ENCODE measurements around the gene GEMIN7. TPM values are rescaled to one million over a fixed set of nuclear protein-coding genes. Genes with fewer than 3 reads are reported as not detected.

The GEMIN7 gene
- total RNA-seq, 4 donors from 2014 or later, result 3.0 to 21.1 (median 15.9) TPM

GRCh38 chr19:45112111-45112827 lies 33.2 kb downstream of the GEMIN7 start:
- Histone ChIP-seq H3K27me3 (no peaks in the 10 kb centered on the region), H3K27ac (peak overlapping the region in 2 of 4 donors; percentile 70 to 82), H3K4me1 (peaks cover 9 to 44% (median 31%) of the 10 kb centered on the region in 4 donors), H3K4me3 (no peak overlapping the region), H3K9me3 (no peaks in the 10 kb centered on the region), H3K36me3 (no peaks in the 10 kb centered on the region)
- no peak for DNase-seq
- 79 to 80% methylated on average over 2 to 11 of the region's 11 CpGs for WGBS, 2 donors (ENCODE audit: low coverage in 1 of 2)
- in situ Hi-C loops (cut with MboI; ENCODE audit: low pct_ligation_motif_present in 1 of 4, low pct_unique_long_range_greater_than_20kb in 1 of 4, low sequenced_read_pairs in 3 of 4), result no loop called here
- intact Hi-C loops (cut with DNase I; ENCODE audit: low total_unique reads), result no loop called here
- TF ChIP-seq POLR2A (IDR thresholded peaks at IDR 0.05) (no peak), CTCF (IDR thresholded peaks at IDR 0.05) (no peak), EP300 (IDR thresholded peaks at IDR 0.05; ENCODE audit: low read depth) (no peak), POLR2AphosphoS5 (IDR thresholded peaks at IDR 0.05) (no peak)

GRCh38 chr19:45113628-45114027 lies 34.6 kb downstream of the GEMIN7 start:
- Histone ChIP-seq H3K27me3 (no peaks in the 10 kb centered on the region), H3K27ac (peak overlapping the region; percentile 31 to 82 (median 62)), H3K4me3 (peak overlapping the region in 2 of 4 donors; percentile 12 to 13), H3K9me3 (no peaks in the 10 kb centered on the region), H3K36me3 (no peaks in the 10 kb centered on the region), H3K4me1 (peaks cover 14 to 58% (median 45%) of the 10 kb centered on the region in 4 donors)
- DNase-seq, result peak; percentile 69
- WGBS, 2 donors (ENCODE audit: low coverage in 1 of 2), result 49% methylated on average over 9 of the region's 9 CpGs; no CpG with 5 or more reads in 1 of the 2 donors
- in situ Hi-C loops (cut with MboI; ENCODE audit: low pct_ligation_motif_present in 1 of 4, low pct_unique_long_range_greater_than_20kb in 1 of 4, low sequenced_read_pairs in 3 of 4), result no loop called here
- peak in 2 of 3 donors; percentile 25 to 36 for TF ChIP-seq POLR2AphosphoS5 (IDR thresholded peaks at IDR 0.05)
- no peak for TF ChIP-seq CTCF (IDR thresholded peaks at IDR 0.05)
- TF ChIP-seq POLR2A (IDR thresholded peaks at IDR 0.05), result peak; percentile 46
- no peak for TF ChIP-seq EP300 (IDR thresholded peaks at IDR 0.05; ENCODE audit: low read depth)
- intact Hi-C loops (cut with DNase I; ENCODE audit: low total_unique reads), result no loop called here

GRCh38 chr19:45114116-45114515 lies 35.1 kb downstream of the GEMIN7 start:
- in situ Hi-C loops (cut with MboI; ENCODE audit: low pct_ligation_motif_present in 1 of 4, low pct_unique_long_range_greater_than_20kb in 1 of 4, low sequenced_read_pairs in 3 of 4), result no loop called here
- TF ChIP-seq CTCF (IDR thresholded peaks at IDR 0.05), result no peak

GRCh38 chr19:45115809-45116615 lies 37.0 kb downstream of the GEMIN7 start:
- TF ChIP-seq POLR2AphosphoS5 (IDR thresholded peaks at IDR 0.05) (no peak), EP300 (IDR thresholded peaks at IDR 0.05; ENCODE audit: low read depth) (no peak), CTCF (IDR thresholded peaks at IDR 0.05) (no peak), POLR2A (IDR thresholded peaks at IDR 0.05) (no peak)
- intact Hi-C loops (cut with DNase I; ENCODE audit: low total_unique reads), result loop anchor here (5.0 kb wide), 1 partner anchor 981 kb away; no protein-coding TSS in a partner anchor
- H3K36me3 ChIP-seq, result no peaks in the 10 kb centered on the region
- no peak overlapping the region for H3K27ac ChIP-seq
- WGBS, 2 donors (ENCODE audit: low coverage in 1 of 2), result 88 to 95% methylated on average over 4 to 16 of the region's 21 CpGs
- no peaks in the 10 kb centered on the region for H3K9me3 ChIP-seq
- H3K4me3 ChIP-seq, result no peak overlapping the region
- no peak for DNase-seq
- in situ Hi-C loops (cut with MboI; ENCODE audit: low pct_ligation_motif_present in 1 of 4, low pct_unique_long_range_greater_than_20kb in 1 of 4, low sequenced_read_pairs in 3 of 4), result no loop called here
- no peaks in the 10 kb centered on the region for H3K27me3 ChIP-seq
- H3K4me1 ChIP-seq, result peaks cover 21 to 70% (median 58%) of the 10 kb centered on the region in 4 donors

More at GRCh38 chr19:45114116-45114515, 35.1 kb downstream of the GEMIN7 start:
- H3K36me3 ChIP-seq, result no peaks in the 10 kb centered on the region
- no peaks in the 10 kb centered on the region for H3K9me3 ChIP-seq
- no peak overlapping the region for H3K4me3 ChIP-seq
- WGBS, 2 donors (ENCODE audit: low coverage in 1 of 2), result 55% methylated on average over 4 of the region's 4 CpGs; no CpG with 5 or more reads in 1 of the 2 donors
- peaks cover 19 to 63% (median 49%) of the 10 kb centered on the region in 4 donors for H3K4me1 ChIP-seq
- intact Hi-C loops (cut with DNase I; ENCODE audit: low total_unique reads), result no loop called here
- no peaks in the 10 kb centered on the region for H3K27me3 ChIP-seq
- DNase-seq, result no peak
- peak overlapping the region in 3 of 4 donors; percentile 54 to 82 (median 70) for H3K27ac ChIP-seq

Data from transverse colon (tissue), 4 donors.